Kidney tubule cell (primary cell): ENCODE measurements around the gene GAB2.
A peak's percentile ranks its signal among the peaks of the same experiment; 100 is the strongest.
"Not testable (repeated sequence)": the region's sequence is repeated elsewhere in the genome, so short reads cannot be mapped to it uniquely, and the experiment has no call there.

ENCODE experiments used
- DNase-seq: peaks from one replicate; pipeline ENCODE4 v3.0.0-alpha.2; 2018; ENCODE audit warnings: low spot score

Gene GAB2

DNA sequence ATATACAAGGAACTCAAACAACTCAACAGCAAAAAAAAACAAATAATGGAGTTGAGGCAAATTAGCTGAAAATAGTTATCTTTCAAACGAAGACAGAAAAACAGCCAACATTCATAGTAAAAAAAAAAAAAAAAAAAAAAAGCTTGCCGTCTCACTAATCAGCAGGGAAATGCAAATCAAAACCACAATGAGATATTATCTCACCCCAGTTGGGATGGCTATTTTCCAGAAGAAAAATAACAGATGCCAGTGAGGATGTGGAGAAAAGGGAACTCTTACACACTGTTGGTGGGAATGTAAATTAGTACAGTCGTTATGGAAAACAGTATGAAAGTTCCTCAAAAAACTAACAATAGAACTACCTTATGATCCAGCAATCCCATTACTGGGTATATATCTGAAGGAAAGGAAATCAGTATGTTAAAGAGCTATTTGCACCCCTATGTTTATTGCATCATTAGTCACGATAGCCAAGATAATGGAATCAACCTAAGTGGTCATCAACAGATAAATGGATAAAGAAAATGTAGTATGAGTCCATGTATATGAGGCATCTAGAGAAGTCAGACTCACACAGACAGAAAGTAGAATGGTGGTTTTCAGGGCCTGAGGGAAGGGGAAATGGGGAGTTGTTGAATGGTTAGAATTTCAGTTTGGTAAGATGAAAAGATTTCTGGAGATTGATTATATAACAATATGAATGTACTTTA, 172.9 kb downstream of the GAB2 start:
- no peak for DNase-seq

DNA sequence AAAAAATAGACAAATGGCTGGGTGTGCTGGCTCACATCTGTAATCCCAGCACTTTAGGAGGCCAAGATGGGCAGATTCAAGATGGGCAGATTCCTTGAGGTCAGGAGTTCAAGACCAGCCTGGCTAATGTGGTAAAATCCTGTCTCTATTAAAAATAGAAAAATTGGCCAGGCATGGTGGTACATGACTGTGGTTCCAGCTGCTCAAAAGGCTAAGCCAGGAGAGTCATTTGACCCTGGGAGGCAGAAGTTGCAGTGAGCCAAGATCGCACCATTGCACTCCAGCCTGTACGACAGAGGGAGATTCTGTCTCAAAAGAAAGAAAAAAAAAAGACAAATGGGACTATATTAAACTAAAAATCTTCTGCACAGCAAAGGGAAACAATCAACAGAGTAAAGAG, 173.5 kb downstream of the GAB2 start:
- DNase-seq: no peak

DNA sequence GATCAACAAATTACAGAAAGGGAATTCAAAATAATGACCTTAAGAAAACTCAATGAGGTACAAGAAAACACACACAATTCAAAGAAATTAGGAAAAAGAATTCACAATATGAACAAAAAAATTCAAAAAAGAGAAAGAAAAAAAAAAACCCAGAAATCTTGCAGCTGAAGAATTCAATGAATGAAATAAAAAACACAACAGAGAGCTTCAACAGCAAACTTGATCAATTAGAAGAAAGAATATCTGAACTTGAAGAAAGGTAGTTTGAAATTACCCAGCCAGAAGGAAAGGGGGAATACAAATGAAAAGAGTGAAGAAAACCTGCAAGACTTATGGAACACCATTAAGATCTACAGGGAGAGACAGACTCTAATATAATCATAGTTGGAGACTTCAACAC, 176.1 kb downstream of the GAB2 start:
- no peak for DNase-seq

DNA sequence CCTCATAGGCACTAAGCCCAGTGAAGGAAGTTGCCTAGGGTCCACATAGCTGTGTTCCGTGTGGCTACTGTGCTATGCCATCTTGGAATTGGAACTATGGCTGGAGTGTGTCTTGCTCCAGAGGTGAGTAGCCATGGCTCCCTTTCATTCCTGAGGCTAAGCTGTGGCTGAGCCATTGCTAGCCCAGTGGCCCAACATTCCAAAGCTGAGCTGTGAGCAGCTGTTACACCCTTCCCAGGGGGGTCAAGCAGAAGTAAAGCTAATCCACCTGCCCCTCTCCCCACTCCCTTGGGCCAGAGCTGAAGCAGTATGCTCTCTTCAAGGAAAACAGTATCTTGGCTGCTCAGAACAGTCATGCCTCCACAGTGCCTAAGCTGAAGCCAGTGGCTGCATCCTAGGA, 177.8 kb downstream of the GAB2 start:
- DNase-seq: no peak

DNA sequence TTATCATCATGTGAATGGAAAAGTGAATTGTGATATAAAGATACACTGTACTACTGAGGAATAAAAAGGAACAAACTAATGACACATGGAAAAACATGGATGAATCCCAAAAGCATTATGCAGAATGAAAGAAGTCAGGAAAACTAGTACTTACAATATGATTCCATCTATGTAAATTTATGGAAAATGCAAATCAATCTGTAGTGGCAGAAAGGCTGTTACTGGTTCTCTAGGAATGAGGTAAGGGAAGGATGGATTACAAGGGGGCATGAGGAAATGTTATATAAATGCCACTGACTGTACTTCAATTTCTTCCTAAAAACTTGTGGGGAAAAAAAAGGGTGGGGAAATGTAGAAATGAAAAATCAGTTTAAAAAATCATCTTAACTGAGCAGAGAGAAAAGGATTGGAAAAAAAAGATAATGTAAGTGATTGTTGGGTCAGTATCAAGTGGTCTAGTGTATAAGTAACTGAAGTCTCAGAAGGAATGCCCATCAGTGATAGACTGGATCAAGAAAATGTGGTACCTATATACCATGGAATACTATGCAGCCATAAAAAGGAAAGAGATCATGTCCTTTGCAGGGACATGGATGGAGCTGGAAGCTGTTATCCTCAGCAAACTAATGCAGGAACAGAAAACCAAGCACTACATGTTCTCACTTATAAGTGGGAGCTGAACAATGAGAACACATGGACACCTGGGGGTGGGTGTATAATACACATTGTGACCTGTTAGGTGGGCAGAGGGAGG, 180.2 kb downstream of the GAB2 start:
- DNase-seq: no peak

DNA sequence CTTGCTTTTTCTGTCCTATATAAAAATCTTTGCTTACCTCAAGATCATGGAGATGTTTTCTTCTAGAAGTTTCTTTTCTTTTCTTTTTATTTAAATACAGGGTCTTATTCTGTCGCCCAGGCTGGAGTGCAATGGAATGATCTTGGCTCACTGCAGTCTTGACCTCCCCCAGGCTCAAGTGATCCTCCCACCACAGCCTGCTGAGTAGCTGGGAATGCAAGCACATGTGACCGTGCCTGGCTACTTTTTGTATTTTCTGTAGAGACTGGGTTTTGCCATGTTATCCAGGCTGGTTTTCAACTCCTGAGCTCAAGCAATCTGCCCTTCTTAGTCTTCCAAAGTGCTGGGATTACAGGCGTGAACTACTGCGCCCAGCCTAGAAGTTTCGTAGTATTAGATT, 183.6 kb downstream of the GAB2 start:
- no peak for DNase-seq

DNA sequence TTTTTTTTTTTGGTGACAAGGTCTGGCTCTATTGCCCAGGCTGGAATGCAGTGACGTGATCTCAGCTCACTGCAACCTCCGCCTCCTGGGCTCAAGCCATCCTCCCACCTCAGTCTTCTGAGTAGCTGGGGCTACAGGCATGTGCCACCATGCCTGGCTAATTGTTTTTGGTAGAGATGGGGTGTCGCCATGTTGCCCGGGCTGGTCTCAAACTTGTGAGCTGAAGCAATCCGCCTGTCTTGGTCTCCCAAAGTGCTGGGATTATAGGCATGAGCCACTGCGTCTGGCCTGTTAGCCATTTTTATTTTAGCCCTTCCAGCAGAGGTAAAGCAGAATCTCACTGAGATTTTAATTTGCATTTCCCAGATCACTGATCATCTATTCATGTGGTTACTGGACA, 184.6 kb downstream of the GAB2 start:
- not testable (repeated sequence) for DNase-seq

DNA sequence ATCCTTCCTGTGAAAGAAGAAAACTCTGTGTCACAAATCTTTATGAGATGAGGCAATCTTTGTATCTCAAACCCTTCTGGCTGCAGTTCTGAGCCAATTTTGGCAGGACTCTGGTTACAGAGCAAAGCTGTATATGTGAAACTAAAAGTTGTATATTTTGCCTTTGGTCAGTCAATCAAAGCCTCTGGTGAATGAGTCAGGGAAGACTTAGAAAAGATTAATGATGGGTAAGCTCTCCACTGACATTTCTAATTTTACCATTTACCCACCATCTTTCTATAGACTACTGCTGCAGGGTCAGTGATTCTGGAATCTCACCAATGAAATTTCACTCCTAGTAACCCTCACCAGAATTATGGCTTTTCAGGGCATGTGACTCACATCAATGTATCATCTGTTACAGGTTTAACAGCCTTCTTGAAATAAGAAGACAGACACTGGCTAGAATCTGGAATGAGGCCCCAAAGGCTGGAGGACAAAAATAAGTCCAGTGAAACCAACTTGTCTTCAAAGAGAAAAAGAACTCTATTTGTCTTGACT, 185.6 kb downstream of the GAB2 start:
- peak; percentile 44 for DNase-seq

DNA sequence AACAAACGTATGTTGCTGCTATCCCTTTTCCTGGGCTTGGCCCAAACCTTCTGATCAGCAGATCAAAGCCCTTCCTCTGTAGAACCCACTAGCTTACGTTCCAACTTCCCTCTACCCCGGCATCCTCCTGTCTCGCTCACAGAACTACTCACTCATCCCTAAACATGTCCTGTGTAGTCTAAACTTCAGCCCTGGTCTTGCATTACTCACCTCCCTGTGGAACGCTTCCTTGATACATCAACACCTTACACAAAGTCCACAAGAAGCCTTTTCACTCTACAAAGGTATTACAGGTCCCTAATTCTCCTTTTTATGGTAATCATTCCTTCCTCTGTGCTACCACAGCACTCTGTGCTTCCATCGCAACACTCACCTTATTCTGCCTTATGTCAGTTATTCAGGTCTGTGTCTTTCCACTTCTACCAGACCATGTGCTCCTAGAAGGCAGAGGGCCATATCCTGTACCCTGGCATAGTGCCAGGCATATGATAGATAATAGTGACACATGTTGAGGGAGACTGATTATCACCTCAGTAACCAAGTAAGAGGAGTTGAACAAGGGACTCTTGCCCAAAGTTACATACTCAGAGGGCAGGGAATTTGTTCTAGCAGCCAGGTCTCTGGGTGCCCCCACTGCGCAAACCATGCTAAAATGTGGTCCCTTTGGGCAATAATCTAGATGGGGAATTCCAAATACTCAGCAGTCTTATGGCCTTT, 187.3 kb downstream of the GAB2 start:
- DNase-seq: peak; percentile 28

DNA sequence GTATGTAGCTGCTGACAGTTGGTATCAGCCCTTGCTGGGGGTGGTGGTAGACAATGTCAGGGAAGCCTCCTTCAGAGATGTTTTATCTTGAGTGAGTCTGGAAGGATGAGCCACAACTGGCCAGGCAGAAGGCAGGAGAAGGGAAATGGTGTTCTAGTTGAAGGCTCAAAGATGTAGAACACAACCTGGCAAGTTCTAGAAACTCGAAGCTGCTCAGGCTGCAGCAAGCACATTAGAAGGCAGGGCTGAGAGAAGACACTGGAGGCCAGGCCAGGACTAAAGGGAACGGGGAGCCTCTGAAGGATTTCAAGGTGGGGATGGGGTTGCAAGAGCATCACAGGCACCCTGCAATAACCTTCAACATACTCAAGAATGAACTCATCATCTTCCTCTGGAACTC, 188.5 kb downstream of the GAB2 start:
- no peak for DNase-seq

DNA sequence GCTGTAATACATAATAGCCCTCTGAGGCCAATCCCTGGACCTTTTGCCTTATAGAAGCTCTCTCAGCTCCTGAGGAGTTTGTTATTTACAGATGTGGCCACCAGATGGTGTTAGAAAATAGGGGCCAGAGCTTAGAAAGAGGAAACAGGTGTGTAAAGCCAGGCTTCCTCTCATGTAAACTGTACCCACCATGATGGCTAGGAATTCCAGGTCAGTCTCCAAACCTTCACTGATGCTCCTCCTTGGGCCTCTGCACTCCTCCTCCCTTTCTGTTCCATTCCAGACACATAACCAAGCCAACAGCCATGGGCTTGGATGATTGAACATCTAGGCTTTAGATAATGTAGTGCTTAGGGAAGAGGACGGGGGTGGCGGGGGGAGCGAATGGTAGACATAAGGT, 189.2 kb downstream of the GAB2 start:
- peak; percentile 64 for DNase-seq

DNA sequence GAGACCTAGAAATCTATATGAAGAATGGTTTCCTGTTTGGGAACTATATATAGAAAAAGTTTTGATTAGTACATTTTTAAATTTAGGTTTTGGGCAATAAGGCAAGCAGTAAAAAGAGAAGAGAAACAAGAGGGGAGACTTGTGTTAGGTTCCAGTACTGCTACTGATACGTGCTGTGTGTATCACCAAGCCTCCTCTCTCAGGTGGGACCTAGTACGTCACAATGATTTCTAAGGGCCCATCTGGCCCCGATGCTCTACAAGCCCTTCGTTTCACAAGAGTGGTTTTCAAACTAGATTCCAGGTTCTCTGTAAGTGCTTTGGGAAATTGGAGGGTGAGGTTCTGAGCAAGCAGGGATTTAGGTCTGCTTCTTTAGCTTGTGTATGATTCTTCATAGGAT, 189.7 kb downstream of the GAB2 start:
- no peak for DNase-seq

DNA sequence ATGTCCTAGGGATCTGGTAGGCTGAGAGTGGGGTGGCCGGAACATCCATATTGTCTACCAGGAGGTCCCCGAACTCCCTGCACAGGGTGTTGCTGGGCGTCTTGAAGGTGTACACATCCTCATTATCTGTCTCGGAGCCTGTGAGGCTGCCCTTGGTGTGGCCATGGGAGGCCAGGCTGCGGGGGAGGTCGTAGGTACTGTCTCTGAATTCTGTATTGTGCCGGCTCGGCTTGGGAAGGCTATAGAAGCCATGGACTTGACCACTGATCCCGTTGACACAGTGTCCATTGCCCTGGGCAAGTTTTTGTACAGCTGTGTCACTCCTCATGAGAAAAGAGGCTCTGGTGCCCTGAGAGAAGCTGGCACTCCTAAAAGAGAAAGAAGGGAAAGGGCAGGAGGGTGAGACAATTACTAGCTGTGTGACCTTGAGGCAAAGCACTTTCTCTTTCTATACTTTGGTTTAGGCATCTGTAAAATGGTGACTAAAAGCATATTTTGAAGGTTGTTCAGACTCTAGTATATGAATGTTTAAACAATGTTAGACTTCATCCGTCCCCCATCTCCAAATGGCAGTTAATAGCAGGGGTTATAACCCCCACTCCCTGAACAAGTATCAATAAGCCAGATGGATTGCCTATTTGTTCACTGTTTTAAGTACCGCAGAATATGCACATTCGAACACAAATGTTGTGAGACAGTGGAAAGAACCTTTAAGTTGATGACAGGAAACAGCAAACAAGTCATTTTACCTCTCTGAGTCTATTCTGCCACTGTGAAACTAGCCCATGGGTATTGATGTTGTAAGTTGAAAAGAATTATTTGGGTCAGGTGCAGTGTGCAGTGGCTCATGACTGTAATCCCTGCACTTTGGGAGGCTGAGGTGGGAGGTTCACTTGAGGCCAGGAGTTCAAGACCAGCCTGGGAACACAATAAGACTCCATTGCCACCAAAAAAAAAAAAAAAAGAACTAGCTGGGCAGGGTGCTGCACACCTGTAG, 190.6 kb downstream of the GAB2 start:
- DNase-seq: no peak

DNA sequence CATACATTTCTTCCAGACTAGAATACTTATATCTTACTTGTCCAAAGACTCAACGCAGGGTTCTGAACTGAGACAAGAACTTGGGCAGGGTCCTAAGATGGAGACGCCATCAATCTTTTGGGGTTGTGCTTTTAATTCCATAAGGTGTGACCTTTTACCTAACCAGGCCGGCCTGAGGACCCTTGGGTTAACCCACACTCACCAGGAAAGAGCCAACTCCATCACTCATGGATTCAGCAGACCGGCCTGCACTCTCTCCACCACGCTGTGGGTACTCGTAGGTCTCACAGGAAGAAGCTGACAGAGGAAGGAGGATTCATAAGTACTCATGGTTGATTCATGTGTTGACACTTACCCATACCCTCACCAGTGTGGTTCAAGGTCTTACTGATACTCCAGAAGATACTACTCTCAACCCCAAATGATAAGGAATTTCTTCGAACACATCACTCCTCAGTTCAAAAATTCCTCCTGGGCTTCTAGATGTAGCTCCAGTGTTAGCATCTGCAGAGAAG, 192.7 kb downstream of the GAB2 start:
- DNase-seq: no peak

DNA sequence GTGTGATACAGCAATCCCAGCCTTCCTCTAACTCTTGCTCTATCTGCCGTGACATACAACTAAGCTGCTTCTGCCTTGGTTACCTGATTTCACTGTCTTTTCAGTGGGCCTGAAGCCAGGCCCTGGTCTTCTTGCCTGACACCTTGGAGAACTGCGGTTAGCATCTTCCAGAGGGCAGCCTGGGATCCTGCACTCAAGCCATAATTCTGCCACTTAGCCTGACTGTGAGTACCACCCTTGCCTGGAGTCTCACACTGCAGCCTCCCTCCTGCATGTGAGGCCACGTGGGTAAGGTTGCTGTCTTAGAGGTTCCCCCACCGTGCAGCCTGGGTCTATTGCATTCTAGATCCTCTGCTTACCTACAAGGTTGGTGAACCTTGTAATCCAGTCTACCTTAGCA, 193.1 kb downstream of the GAB2 start:
- DNase-seq: no peak

DNA sequence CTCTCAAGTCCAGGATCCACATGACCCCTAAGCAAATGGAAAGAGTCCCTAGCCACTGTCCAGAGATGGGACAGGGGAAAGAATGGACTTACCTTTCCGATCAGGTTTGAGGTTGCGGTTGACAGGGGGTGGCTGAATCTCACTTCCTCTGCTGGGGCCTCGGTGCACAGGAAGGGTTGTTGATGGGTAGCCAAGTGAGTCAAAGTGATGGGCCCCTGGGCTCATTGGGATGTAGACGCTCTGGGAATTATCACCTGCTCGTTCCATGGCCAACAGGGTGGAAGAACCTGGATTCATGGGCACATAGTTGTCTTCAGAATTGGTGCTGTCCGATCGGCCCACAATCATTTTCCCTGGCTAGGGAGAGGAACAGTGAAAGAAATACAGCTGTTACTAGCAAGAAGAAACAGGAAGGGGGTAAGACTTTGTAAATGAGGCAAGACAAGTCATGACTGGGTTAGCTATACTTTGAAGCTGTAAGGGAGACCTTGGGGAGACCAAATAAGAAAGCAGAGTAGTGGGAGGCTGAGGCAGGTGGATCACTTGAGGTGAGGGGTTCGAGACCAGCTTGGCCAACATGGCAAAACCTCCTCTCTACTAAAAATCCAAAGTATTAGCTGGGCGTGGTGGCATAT, 194.2 kb downstream of the GAB2 start:
- no peak for DNase-seq

DNA sequence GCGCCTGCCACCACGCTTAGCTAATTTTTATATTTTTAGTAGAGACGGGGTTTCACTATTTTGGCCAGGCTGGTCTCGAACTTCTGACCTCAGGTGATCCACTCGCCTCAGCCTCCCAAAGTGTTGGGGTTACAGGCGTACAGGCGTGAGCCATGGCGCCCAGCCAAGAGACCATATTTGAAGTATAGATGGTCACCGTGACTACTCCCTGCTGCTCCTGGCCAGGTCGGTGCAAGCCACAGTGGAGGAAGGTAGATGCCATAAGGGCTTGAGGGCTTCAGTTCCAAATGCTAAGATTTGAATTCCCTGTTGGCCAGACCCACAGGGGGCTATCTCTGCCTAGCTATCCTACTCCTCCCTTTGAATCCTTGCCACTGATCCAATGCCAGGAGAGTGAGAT, 194.9 kb downstream of the GAB2 start:
- not testable (repeated sequence) for DNase-seq

DNA sequence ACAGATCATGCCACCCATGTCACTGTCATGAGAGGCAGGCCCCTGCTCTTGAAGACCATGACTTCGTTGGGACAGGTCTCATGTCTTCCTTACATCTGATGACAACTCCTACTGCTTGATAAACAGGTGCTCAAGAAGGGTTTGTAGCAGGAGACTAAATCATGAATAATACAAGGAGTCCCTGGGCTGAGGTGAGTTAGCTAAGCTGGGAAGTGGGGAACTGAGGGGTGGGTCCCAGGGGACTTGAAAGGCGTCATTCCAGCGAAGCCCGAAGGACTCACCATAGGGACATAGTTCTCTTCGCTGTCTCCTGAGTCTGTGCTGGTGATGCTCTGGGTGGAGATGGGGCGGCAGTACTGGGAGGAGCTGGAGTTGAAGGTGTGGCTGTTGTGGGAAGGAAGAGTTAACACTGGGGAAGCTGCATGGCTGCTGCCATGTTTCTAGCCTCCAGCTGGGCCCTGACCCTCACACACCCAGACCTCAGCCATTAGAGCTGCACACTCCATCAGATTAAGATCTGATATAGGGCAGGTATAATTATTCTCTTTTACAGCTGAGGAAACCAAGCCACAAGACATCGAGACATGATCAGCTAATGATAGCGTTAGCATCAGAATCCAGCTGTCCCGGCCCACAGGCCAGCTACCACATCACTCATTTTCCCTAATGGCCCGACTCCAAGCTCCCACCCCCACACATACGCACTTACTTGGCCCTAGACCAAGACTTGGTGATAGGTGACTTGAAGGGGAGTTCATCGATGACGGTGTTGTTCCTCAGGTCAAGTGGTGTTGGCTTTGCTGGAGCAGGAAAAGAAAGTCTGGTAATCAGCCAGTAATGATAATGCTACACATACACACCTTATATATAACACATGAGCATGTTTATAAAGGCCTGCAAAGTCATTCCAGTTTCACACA, 196.0 kb downstream of the GAB2 start:
- no peak for DNase-seq

DNA sequence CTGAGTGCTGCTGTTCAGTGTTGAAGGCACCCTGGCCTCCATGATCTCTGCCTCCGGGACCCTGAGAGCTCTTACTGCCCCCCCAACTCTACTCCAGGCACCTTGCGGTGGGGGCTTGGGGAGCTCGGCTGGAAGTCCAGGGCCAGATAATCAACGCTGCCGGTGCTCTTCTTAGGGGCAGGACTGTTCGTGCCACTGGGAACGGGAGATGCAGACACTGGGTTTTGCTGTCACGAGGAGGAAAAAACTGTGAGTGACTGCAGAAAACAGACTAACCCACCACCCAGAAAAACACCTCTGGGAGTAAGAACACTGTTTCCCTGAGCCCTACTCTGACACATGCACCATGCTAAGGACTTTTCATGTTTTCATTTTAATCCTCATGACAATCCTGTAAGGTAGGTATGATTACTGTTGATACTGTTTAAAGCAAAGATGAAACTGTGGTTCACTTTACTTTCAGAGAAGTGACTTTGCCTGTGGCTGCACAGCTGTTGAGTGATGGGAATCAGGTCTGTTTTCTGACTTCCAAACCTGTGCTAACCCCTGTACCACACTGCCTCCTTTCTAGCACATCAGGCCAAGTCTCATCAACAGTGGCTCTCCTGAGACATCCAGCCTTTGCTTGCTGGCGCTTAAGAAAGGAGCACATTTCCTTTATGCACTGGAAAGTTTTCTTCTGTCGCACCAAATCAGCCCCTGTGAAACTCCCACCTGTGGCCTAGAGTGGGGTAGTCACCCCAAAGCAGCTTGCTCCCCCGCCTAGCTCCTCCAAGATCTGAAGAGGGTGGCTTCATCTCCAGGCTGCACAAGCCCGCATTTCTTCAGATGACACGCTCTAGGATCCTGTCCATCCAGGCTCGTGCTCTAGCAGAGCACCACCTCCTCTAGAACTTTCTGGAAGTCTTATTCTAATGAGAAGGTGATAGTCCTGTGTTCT, 197.1 kb downstream of the GAB2 start:
- no peak for DNase-seq
